HG03064 (cell line): ENCODE data around the gene CDK5.
A peak's percentile ranks its signal among the peaks of the same experiment; 100 is the strongest.
"Not testable (repeated sequence)": the region's sequence is repeated elsewhere in the genome, so short reads cannot be mapped to it uniquely, and the experiment has no call there.

Source experiments
- ATAC-seq: cut with Tn5 transposase; IDR thresholded peaks from one replicate; pipeline ENCODE4 v1.9.1; 2021; ENCODE audit warnings: low read depth; ENCODE audit not compliant: unreplicated experiment

The CDK5 gene

DNA sequence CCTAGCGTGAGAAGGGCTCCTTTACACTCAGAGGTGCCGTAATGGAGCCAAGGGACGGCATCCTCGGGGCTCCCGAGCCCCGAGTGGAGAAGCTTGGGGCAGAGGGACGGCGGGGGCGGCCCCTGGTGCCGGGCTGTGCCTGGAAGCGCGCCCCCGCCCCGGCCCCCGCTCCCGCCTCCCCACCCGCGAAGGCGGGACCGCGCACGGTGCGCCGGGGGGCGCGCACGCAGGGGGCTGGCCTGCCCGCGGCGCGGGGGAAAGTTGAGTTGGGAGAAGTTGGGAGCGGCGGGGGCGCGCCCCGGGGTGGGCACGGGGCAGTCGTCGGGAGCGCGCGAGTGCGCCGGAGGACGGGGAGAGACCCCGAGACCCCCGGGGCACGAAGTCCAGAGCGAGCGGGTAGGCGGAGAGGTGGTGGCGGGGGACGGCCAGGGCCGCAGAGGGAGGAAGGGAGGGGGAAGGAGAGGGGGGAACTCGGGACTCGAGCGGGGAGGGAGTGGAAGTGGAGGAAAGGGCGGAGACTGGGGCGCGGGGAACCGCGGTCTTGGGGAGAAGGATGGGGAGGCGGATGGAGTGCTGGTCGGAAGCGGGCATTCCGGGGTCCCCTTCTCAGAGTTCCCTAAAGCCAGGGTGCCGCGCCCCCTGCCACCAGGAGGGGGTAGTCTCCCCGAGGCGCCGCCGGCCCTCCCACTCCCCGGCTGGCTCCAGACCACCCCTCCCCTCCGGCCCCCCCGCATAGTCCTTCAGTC is 1.8 kb upstream of the CDK5 start, which contains the start of gene SLC4A2:
TSS of gene SLC4A2 (plus strand) at position 223 of the 746 bp plus-strand sequence. CDS start 2,399 bp downstream, outside the sequence.
- ATAC-seq, result peak; percentile 25

DNA sequence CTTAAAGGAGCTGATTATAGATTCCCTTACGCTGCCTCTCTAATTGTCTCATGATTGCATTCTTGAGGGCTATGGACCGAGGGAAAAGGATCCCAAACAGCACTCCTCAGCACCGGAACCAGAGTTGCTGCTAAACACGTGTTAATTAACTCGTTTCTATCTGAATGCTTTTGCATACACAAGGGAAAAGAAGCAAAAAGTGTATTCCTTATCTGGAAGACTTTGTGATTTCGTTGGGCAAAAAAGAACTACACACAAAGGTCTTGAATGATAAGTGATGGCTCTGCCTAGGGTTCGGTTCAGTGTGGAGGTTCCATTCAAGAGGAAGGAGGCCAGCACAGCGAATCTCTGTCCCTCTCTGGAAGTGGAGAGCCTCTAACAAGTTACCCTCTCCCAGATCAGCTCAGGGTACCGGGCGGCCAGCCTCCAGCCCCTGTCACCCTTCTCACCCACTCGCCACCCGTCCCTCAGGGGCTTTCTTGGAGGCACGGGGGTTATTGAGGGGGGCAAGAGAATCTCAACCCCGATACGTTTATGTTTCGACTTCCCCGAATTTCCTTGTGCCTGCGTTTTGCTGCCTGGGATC is 1.2 kb upstream of the CDK5 start:
- no peak for ATAC-seq

DNA sequence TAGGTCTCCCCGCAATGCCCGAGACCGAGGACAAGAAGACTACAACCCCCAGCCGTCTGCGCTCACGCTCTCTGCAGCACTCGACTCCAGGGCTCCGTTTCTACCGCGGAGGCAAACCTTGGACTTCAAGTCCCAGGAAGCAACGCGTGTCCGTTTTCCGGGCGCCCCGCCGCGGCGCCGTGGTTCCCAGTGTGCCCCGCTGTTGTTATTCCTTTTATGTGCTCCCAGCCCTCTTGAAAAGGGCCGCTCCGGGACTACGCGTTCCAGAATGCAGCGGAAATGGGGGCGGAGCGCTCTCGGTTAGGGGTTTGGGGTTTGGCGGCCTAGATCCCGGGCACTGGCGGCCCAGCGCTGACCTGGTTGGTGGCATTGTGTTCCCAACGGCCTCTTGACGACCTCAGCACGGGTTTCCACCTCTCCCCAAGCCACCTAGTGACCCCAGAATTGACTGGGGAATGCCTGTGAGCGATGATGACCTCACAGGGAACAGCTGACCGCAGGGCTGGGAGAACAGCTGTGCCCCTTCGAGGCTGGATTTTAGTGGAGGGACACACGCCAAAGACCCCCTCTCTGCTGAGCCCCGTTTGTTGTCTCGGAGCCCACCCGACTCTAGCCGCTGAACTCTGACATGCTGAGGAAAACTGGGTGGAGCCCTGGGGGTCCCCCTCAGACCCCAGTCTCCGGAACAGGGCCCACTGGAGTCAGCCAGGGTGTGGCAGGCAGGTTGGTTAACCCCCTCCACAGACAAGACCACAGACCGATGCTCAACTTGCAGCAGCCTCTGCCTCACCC is 488 bp upstream of the CDK5 start:
- ATAC-seq, result peak; percentile 80

DNA sequence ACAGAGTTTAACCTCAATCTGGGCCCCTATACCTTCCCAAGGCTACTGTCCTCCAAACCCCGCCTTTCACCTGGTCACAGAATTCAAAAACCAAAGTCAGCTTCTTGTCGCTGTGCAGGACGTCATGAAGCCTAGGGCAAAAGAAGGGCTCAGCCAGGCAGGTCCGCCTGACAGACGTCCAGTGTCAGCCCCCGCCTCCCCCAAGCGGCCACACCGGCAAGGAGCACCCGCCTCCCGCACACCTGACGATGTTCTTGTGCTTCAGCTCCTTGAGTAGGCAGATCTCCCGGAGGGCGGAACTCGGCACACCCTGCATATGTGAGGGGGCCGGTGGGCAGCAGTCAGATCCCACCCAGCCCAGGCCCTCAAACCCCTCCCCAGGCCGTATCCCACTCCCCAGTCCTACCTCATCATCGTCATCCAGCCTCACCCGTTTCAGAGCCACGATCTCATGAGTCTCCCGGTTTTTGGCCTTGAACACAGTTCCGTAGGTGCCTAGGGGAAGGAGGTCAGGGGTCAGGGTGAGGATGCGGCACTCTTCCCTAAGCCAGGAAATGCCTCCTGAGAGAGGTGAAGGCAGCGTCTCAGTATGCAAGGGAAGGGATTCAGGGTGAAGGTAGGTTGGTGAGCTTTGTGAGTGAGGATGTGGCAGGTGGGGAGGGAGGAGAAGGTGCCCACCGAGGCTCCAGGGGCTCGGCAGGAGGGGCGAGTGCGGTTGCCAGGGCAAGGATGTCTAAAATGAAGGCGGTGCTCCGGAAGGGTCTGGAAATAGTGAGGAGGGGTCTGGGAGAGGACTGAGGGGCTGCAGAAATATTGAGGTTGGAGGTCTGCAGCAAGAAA is 811 bp downstream of the CDK5 start:
- ATAC-seq, result no peak

DNA sequence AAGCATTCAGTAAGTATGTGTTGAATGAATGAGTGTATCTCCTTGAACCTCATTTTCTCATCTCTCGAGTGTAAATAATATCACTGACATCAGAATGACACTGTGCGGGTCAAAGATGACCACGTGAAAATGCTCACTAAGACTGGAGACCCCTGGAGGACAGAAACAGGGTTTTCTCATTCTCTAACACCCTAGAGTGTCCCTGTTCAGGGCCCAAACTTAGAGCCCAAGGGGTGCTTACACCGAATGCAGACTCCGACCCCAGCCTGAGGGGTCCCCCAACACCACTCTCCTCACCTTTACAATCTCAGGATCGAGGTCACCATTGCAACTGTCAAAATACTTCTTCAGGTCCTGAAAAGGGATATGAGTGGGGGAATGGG is 1.4 kb downstream of the CDK5 start:
- ATAC-seq, result no peak

DNA sequence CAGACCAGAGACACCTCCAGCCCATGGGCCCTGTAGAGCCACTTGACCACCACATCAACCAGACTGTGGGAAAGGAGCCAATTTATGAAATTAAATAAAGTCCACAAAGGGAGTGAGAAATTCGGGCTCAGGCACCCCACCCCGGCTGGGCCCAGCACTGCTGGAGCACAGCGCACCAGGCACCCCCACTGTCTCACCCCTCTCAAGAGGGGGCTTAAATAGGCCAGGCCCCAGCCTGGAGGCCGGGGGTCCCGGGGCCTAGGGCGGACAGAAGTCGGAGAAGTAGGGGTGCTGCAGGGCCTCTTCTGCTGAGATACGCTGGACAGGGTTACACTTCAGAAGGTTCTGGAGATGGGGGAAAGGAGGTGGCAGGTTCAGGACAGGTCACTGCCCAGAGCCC is 3.9 kb downstream of the CDK5 start:
- ATAC-seq, result no peak

DNA sequence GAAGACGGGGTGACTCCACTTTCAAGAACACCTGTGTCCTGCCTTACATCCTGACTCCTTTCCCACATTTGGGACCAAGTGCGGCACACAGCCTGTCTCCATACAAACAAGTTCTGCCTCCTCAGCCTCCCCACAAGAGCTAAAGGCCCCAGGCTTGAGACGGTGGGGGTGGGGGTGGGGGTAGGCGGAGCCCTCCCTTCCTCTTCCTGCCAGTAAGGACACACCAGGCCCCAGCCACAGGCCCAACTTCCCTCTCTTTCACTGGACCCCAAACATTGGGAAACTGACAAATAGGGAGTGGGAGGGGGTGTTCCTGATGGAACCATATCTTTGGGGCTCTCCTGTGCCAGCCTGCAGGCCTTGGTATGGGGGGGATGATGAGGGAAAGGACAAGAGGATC is 4.6 kb downstream of the CDK5 start:
- ATAC-seq, result no peak

DNA sequence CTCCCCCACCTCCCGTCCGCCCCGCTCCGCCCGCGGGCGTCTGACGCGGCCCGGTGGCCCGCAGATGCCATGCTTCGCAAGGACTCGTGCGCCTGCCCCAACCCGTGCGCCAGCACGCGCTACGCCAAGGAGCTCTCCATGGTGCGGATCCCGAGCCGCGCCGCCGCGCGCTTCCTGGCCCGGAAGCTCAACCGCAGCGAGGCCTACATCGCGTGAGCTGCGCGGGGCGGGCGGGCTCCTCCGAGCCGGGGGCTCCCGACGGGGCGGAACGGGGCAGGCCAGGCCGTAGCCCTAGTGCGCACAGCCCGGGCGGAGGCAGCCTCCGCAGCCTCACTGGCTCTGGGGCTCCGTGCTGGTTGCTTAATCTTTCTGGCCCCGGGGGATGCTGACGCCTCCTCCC is 6.6 kb downstream of the CDK5 start:
- ATAC-seq, result no peak

DNA sequence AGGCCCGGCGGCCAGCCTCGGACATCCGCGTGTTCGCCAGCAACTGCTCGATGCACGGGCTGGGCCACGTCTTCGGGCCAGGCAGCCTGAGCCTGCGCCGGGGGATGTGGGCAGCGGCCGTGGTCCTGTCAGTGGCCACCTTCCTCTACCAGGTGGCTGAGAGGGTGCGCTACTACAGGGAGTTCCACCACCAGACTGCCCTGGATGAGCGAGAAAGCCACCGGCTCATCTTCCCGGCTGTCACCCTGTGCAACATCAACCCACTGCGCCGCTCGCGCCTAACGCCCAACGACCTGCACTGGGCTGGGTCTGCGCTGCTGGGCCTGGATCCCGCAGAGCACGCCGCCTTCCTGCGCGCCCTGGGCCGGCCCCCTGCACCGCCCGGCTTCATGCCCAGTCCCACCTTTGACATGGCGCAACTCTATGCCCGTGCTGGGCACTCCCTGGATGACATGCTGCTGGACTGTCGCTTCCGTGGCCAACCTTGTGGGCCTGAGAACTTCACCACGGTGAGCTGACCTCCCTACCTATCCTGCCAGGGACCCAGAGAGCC is 8.7 kb downstream of the CDK5 start:
- no peak for ATAC-seq

DNA sequence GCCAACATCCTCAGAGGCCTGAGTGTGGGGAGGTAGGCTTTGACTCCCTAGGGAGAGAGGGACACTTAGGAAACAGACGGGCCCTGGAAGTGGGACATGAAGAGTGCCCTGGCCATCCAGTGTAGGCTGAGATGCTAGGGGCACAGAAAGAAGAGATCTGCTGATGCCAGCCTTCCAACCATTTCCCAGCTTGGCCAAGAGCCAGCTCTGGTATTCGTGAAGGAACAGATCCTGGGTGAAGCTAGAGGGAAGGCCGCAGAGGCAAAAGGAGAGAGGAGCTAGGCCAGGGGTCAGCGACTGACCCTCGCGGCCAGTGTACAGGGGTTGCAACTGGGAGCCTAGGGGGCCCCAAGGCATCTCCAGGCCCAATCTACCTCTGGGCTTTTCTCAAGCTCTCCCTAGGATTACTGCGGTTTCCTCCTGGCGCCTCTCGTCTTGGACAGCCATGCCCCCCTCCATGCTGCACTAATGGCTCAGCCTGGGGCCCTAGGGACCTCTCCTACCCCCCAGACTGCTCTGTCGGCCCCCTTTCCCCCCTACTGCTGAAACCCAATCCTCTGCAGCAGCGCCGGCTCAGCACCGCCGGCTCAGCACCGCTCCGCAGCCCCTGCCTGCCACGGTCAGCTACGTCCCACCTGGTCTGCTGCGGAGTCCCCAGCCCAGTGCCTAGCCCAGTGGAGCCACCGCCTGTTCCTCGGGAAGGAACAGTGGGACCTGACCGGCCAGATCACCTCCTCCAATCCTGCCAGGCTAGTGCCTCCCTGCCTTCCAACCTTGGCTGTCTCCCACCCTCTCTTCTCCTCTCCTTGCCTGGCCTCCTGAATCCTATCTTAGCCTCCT is 9.5 kb downstream of the CDK5 start, which contains the start of gene ASIC3:
TSS of gene ASIC3 (plus strand) at position 556 of the 840 bp plus-strand sequence. CDS start 355 bp downstream, outside the sequence.
- ATAC-seq, result no peak

DNA sequence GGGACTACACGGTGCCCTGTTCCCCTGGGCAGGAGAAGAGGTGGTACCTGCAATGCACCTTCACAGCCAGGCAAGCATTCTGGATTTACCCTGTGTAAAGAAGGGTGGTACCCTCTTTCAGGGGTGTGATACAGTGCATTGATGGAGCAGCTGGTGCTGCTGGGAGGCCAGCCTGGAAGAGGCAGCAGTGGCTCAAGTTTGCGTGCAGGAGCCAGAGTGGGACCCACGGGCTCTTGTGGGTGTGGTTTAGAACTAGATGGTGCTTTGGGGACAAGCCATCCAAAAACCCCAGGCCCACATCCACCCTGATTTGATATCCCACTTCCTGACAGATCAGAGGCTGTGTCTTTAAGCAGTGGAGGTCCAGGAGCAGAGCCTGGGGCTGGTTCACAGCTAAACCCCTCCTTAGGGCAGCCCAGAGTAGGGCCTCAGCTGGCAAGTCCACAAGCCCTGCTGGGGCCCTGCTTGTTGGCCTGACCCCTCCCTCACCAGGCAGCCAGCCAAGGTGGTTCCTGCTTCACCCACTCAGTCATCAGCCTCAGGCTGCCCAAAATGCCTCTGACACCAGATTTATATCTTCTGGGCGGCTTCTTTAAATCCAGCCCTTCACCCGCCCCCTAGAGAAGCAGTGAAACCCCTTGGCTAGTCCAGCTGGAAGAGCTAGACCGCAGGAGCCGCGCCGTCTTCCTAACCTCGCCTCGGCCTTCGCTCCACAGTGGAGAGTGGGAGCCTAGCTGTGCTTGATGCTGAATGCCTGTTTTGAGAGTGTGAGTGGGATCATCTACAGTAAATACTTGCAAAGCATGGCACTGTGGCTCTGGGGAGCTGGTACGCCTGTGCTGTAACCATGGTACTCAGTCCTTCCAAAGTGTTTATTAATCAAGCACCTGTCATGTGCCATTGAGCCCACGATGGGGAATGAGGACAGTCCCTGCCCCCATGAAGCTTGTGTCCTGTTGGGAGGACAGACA is 10.8 kb downstream of the CDK5 start:
- no peak for ATAC-seq

DNA sequence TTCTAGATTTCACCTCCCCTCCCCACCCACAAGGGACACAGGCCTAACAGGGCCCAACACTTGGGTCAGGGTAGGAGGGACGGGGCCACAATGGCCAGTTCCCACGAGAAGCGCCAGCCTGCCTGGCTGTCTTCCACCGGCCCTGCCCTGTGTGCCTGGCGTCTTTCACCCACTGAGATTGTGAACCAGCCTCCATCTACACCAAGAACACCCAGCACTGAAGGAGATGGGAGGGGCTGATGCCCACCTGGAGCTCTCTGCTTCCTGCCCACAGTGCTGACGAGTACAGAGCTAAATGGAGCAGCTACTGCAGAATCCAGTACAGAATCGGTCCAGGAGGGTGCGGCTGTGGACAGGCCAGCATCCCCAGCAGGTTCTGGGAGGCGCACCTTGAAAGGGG is 11.7 kb downstream of the CDK5 start:
- no peak for ATAC-seq

DNA sequence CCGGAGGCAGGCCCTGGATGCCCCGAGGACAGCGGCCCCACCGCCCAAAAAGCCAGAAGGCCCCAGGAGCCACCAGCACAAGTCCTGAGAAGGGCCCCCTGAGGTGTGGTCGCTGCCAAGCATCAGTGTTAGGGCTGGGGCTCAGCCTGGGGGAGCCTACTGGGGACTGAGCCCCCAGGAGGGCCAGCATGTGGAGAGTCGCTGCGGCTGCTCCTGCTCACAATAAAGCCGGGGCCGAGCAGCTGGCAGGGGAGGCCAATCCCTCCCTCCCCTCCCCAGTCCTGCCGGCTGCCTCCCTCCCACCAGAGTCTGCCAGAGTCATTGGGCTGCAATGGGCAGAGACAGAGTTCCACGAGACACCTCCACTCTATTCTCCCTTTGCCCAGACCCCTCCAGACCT is 12.4 kb downstream of the CDK5 start:
- ATAC-seq, result no peak

DNA sequence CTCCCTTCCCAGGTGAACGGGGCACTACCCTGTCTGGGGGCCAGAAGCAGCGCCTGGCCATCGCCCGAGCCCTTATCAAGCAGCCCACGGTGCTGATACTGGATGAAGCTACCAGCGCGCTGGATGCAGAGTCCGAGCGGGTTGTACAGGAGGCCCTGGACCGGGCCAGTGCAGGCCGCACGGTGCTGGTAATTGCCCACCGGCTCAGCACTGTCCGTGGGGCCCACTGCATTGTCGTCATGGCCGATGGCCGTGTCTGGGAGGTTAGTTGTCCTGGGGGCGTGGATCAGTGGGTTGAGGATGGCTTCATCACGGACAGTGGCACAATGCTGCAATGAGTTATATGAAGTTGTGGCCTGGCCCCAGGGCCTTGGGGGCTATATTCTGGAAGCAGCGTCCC is 13.7 kb downstream of the CDK5 start:
- ATAC-seq, result no peak

DNA sequence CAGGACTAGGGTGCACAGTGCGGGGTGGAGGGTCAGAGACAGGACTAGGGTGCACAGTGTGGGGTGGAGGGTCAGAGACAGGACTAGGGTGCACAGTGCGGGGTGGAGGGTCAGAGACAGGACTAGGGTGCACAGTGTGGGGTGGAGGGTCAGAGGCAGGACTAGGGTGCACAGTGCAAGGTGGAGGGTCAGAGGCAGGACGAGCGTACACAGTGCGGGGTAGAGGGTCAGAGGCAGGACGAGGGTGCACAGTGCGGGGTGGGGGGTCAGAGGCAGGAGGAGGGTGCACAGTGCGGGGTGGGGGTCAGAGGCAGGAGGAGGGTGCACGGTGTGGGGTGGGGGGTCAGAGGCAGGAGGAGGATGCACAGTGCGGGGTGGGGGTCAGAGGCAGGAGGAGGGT is 14.2 kb downstream of the CDK5 start:
- not testable (repeated sequence) for ATAC-seq

DNA sequence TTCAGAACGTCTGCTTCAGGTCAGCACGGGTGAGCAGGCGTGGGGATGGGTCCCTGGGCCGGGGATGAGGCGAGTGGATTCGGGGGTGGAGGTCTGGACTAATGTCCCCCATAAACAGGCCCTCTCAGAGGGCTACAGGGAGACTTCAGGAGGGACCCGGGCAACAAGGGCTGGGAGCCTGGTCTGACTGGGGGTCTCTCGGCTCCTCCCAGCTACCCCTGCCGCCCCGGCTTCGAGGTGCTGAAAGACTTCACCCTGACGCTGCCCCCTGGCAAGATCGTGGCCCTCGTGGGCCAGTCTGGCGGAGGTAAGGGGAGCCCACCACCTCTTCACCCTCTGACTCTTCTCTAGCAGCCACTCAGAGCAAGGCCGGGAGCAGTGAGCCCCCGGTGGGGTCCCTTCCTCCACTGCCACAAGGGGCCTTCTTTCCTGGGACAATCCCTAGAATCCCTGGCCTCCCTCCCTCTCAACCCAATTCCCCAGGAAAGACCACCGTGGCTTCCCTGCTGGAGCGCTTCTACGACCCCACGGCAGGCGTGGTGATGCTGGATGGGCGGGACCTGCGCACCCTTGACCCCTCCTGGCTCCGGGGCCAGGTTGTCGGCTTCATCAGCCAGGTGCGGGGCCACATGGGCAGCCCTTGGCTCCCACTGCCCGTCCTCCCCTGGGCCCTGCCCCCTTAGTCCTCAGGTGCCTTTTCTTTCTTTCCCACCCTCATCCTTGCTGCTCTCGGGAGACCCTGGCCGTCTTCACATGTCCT is 16.9 kb downstream of the CDK5 start:
- no peak for ATAC-seq

DNA sequence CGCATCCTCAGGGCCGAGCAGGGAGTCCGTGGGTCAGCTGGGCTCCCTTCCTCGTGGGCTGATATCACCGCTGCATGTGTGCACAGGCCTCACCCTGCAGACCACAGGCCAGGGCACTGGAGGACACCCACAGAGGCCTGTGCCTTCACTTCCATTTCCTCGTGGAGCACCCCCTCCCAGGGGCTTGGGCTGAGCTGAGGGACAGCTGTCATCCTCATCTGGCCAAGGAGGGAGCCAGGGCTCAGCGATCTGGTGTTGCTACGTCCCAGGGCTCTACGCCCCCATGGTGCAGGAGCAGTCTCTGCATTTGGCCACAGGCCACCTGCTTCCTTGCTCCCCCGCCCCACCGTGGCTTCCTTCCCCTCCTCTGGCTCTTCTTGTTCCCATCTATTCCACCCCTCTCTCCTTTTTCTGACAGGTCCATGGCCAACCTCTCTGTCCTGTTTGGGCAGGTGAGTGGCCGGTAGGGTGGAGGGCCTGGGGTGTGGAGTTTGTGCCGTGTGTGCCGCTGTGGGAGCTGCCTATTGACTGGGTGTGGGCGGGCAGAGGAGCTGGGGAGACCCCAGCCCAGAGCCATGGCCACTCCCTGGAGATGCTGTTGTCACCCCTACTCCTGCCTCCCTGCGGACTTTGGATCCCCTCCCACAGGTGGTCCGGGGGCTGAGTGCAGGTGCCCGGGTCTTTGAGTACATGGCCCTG is 17.7 kb downstream of the CDK5 start:
- ATAC-seq, result no peak
